Testis (tissue), 2 donors: Measurements from ENCODE around the gene PTPRN2.

Experiments used
- CTCF ChIP-seq, 3 experiments: fragments of 450-650 bp in 2 of 3; fragments of 200-600 bp in 1 of 3; sonication (generic) in 1 of 3; IDR thresholded peaks; one replicate each; pipeline ENCODE4 v1.5.1; 2016 to 2019; ENCODE audit warnings: antibody characterized with exemption in 3 of 3, mild to moderate bottlenecking in 2 of 3, moderate library complexity in 1 of 3
- POLR2A ChIP-seq: fragments of 450-650 bp; IDR thresholded peaks from one replicate; pipeline ENCODE4 v1.6.1; 2017; ENCODE audit warnings: antibody characterized with exemption, mild to moderate bottlenecking, moderate library complexity

- TF ChIP-seq CTCF (IDR thresholded peaks at IDR 0.05) (no peak), POLR2A (no peak)
These were observed 694.7 kb downstream of the PTPRN2 start for GRCh38 chr7:157892751-157893523.
